NCI-H748 treated with DMSO at 0.1 percent for 48 hours (cell line): ENCODE results near the gene APP.
"Not testable (repeated sequence)": the region's sequence is repeated elsewhere in the genome, so short reads cannot be mapped to it uniquely, and the experiment has no call there.

Experiments
- DNase-seq: peaks from one replicate; lab custom pipeline; 2025; lab: John Stamatoyannopoulos, UW

APP gene

GRCh38 chr21:26020081-26020480 lies 150.5 kb downstream of the APP start:
- no peak for DNase-seq

GRCh38 chr21:26019236-26019635 lies 151.3 kb downstream of the APP start:
- no peak for DNase-seq

DNA sequence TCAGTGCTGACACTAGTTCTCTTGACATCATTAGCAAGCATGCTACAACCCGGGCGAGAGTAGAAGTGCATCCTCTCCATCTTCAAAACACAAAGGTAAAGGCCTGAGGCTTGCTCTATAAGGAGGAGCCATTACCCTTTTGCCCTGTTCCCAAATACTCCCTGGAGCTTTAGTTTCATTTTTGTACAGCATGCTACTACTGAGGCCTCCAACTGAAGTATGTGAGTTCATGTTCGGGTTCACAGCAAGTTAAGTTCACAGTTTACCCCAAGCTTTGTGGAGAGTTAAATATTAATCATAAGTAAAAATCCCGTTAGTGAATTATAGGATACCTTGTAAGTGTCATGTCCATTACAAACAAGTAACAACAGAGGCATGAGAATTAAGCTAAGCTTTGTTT lies 156.6 kb downstream of the APP start:
- no peak for DNase-seq

GRCh38 chr21:26012482-26012881 lies 158.1 kb downstream of the APP start:
- not testable (repeated sequence) for DNase-seq

DNA sequence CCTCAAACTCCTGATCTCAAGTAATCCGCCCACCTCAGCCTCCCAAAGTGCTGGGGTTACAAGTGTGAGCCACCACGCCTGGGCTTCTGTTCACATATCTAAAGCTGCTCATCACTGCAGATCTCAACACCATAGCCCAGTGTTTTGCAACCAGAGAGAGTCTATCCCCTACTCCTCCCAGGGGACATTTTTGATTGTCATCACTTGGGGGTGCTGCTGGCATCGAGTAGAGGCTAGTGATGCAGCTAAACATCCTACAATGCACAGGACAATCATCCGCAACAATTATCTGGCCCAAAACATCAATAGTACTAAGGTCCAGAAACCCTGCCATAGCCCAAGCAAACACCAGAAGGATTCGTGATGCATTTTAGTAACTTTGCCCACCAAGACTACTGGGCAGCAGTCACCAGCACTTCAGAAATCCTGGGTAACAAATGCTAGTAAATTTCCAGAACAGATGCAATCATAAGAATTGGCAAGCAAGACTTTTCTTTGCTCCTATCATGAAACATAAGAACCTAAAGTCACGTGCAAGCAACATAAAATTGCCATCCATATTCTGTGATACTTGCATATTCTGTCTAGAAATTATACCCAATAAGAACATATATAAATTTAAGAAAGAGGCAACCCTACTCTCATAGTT lies 159.2 kb downstream of the APP start:
- no peak for DNase-seq

DNA sequence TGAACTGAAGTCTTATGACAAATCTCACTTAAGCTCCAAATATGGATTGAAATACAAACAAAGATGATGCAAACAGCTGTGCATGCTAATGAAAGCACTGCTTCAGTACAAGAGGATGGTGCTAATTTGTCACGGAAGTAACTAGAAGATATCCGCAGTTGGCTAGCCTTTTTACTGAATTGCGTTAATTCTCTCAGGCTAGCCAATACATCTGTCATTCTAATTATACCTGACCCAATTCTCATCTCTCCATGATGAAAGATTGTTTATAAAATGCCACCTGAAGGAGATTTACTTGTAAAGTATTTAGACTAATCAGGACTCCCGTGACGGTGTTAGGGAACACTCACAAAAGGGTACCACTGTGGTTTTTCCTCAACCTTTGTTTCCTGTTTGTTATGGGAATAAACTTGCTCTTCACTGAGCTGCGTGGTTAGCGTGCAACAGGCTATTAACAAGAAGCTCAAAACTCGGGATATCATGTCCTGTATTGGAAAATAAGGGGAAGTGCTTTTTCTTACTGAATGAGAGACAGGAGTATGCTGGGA lies 162.5 kb downstream of the APP start:
- DNase-seq, result peak; percentile 62

GRCh38 chr21:26005464-26005863 lies 165.1 kb downstream of the APP start:
- DNase-seq, result no peak

GRCh38 chr21:26003404-26003803 lies 167.2 kb downstream of the APP start:
- no peak for DNase-seq

GRCh38 chr21:26001356-26001755 lies 169.2 kb downstream of the APP start:
- no peak for DNase-seq

- DNase-seq, result no peak
Measured at GRCh38 chr21:25999921-26000582, 170.5 kb downstream of the APP start.

- DNase-seq, result peak; percentile 91
Measured at GRCh38 chr21:25997788-25998611, 172.6 kb downstream of the APP start.

- no peak for DNase-seq
Measured at GRCh38 chr21:25995278-25995677, 175.3 kb downstream of the APP start.

DNA sequence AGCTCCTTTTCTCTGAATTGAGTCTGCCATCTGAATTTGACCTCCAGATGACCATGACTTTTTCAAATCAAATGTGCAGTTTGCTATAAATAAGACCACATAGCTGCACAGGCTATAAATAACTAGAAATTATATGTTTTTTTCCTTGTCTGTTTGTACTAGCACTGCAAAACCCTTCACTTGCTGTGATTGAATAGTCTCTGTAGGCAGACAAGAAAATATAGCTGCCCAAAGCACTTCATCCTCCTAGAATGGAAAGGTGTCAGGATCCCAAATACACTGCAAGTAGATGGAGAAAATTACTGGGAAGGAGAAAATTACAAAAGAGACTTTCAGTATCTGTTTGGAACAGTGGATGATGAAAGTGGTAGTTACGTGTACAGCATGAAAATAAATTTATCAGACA lies 175.8 kb downstream of the APP start:
- DNase-seq, result no peak

- no peak for DNase-seq
Measured at GRCh38 chr21:25988738-25989137, 181.8 kb downstream of the APP start.

DNA sequence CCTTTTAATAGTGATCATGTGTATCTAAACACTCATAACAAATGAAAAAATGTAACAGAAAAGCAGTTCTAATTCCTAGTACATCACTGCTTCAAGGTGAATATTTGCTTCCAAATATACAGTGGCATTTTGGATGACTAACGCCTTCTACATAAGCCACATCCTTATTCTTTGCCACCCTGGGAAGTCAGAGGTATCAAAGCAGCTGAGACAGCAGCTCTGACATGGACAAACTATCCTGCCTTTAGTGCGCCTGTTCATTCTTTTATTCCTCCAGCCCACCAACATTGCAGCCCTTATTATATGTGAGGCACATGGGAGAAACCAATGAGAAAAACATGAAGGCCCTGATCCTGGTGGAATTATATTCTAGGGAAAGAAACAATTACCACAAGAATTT lies 183.0 kb downstream of the APP start:
- DNase-seq, result no peak

DNA sequence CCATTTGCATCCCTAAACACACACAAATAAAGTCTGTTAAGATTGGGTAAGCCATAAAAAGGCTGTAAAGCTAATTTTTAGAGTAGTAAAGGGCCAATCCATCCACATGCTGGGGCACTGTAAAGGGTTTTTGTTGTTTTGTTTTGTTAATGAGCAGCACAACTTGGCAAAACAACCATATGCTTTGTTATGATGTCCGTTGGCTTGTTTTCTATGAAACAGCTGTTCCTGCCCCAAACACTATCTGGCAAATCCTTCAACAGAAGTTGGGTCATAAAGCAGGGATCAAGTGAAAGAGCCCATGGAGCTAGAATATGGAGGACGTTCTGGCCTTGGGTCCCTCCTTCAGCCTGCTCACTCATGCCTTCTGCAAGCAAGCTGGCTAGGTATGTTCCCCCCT lies 183.6 kb downstream of the APP start:
- DNase-seq, result no peak

DNA sequence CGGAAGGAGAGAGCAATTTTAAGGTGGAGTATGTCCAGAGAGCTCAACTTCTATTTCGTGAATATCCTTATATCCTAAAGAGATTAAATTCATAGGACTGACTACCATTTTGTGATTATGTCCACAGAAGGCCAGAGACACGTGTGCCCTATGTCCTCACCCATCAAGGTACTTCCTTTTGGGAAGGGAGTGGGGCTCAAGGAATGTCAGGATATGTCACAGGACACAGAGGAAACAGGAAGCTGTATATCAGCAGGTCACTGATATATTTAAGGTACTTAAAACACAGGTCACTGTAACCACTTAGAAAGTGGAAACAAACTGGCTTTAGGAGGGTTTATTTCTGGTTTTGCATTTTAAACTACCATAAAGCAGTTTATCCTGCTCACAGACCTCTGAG lies 184.6 kb downstream of the APP start:
- no peak for DNase-seq

DNA sequence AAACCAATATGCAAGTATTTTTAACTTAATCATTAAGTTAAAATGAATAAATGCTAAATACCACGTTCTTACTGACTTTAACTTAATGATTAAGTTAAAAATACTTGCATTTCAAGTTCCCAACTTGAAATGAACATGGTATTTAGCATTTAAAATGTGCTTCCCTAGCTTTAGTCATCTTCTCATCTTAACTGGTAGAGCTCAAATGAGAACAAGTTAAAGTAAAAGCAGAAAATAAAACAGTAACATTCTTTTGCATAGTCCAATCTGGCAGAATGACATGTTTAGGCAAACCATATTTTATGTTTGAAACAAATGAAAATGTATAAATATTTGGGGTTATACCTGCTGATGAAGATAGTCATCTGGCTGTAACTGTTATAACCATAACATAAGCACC lies 186.0 kb downstream of the APP start:
- no peak for DNase-seq

- no peak for DNase-seq
Measured at GRCh38 chr21:25983745-25984144, 186.8 kb downstream of the APP start.

DNA sequence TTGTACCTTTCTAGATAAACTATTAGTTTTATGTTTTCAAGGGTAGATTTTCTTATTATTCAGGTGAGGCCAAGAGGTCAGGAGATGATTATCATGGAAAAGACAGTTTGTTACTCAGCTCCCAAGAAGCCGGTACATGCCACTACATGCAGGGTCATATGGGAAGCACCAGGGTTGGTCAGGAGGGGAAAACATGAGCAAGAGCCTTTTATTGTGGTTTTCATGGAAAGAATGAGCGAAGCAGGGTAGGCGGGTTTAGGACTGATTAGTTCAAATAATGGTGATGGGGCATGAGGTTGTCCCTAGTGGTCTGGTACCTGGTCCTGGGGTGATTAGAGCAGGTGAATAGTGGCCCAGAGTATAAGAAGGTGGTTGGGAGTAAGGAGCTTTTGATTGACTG lies 189.9 kb downstream of the APP start:
- DNase-seq, result no peak

DNA sequence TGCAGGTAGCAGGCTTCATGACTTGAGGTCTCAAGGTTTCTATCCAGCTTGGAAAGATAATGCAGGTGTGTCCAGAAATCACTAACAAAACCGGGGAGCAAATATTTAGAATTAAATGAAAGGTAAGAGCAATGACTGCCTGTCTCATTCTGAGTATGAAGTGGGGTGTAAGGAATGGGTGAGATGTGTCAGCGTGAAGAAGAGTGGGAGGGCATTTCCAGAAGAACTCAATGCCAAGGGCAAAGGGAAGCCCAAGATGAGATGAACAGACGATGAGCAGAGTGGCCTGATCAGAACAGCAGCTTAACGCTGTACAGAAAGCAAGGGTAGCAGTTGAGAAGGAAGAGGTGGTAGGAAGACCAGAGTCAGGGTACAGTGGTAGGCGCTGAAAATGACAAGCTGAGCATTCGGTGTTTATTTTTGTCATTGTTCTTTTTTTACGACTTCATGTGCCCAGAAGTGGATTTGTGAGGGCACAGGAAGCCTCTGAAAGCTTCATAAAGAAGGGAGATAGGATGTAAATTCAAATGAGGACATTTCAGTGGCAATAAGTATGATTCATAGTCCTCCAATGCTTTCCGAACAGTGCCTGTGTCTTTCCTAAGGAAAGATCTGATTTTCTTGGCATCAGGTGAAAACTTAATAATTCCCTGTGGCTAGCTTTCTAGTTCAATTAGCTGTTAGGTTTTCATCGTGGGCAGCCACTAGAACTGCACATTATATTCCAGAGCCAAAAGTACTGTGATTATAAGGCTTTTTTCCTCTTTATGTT lies 190.5 kb downstream of the APP start:
- no peak for DNase-seq

- no peak for DNase-seq
Measured at GRCh38 chr21:25977068-25977611, 193.4 kb downstream of the APP start.
